Activated gamma-delta T cell (primary cell): ENCODE results near the gene ERVK3-1.
"Not testable (repeated sequence)": the region's sequence is repeated elsewhere in the genome, so short reads cannot be mapped to it uniquely, and the experiment has no call there.

Experiments used
- DNase-seq: peaks from one replicate; lab custom pipeline; 2025; lab: John Stamatoyannopoulos, UW

ERVK3-1 gene

GRCh38 chr19:58346961-58347929 is 42.1 kb downstream of the ERVK3-1 start:
- no peak for DNase-seq

GRCh38 chr19:58348080-58348479 is 42.9 kb downstream of the ERVK3-1 start:
- DNase-seq = not testable (repeated sequence)

- DNase-seq = no peak
Observed at GRCh38 chr19:58349590-58349989, 44.4 kb downstream of the ERVK3-1 start.

GRCh38 chr19:58350001-58350861 is 45.1 kb downstream of the ERVK3-1 start:
- DNase-seq = no peak

- DNase-seq = no peak
Observed at GRCh38 chr19:58350871-58351557, 45.8 kb downstream of the ERVK3-1 start.

- no peak for DNase-seq
Observed at GRCh38 chr19:58351558-58351878, 46.3 kb downstream of the ERVK3-1 start.

- DNase-seq = no peak
Observed at GRCh38 chr19:58351990-58352755, 47.0 kb downstream of the ERVK3-1 start.

- DNase-seq = no peak
Observed at GRCh38 chr19:58352760-58353671, 47.8 kb downstream of the ERVK3-1 start, which contains the start of gene A1BG. A1BG (minus strand) TSS chr19:58353492; CDS start chr19:58353437, 55 bp downstream.

- DNase-seq = no peak
Observed at GRCh38 chr19:58353717-58354477, 48.7 kb downstream of the ERVK3-1 start.

- no peak for DNase-seq
Observed at GRCh38 chr19:58354478-58355030, 49.4 kb downstream of the ERVK3-1 start.

GRCh38 chr19:58355215-58355796 is 50.1 kb downstream of the ERVK3-1 start:
- no peak for DNase-seq

GRCh38 chr19:58355908-58356765 is 51.0 kb downstream of the ERVK3-1 start:
- DNase-seq = no peak

- DNase-seq = no peak
Observed at GRCh38 chr19:58356766-58357480, 51.7 kb downstream of the ERVK3-1 start.

- DNase-seq = no peak
Observed at GRCh38 chr19:58357481-58358145, 52.4 kb downstream of the ERVK3-1 start.

- no peak for DNase-seq
Observed at GRCh38 chr19:58361900-58362271, 56.7 kb downstream of the ERVK3-1 start.

- peak; percentile 92 for DNase-seq
Observed at GRCh38 chr19:58362272-58362994, 57.3 kb downstream of the ERVK3-1 start, which contains the start of gene ZNF497. ZNF497 (minus strand) TSS chr19:58362751; CDS start chr19:58357635, 5,116 bp downstream.
